NCI-H1048 (cell line): ENCODE results near the gene ATP2C2.
"Not testable (repeated sequence)": the region's sequence is repeated elsewhere in the genome, so short reads cannot be mapped to it uniquely, and the experiment has no call there.

Experiments used
- DNase-seq: peaks from one replicate; lab custom pipeline; 2025; lab: John Stamatoyannopoulos, UW

ATP2C2 gene

GRCh38 chr16:84396082-84396481, 27.7 kb downstream of the ATP2C2 start:
- not testable (repeated sequence) for DNase-seq

- no peak for DNase-seq
Measured at GRCh38 chr16:84396537-84397008, 28.2 kb downstream of the ATP2C2 start.

- DNase-seq: no peak
Measured at GRCh38 chr16:84397090-84397489, 28.8 kb downstream of the ATP2C2 start.

GRCh38 chr16:84398701-84399100, 30.4 kb downstream of the ATP2C2 start:
- DNase-seq: no peak

GRCh38 chr16:84399912-84400311, 31.6 kb downstream of the ATP2C2 start:
- DNase-seq: not testable (repeated sequence)

GRCh38 chr16:84403435-84403834, 35.1 kb downstream of the ATP2C2 start:
- not testable (repeated sequence) for DNase-seq

GRCh38 chr16:84404324-84404723, 36.0 kb downstream of the ATP2C2 start:
- no peak for DNase-seq

GRCh38 chr16:84404936-84405639, 36.8 kb downstream of the ATP2C2 start:
- no peak for DNase-seq

GRCh38 chr16:84406006-84406963, 37.9 kb downstream of the ATP2C2 start:
- no peak for DNase-seq

GRCh38 chr16:84407588-84408313, 39.4 kb downstream of the ATP2C2 start:
- no peak for DNase-seq

GRCh38 chr16:84408314-84408690, 40.0 kb downstream of the ATP2C2 start:
- DNase-seq: no peak

- DNase-seq: no peak
Measured at GRCh38 chr16:84408856-84409255, 40.5 kb downstream of the ATP2C2 start.

- DNase-seq: no peak
Measured at GRCh38 chr16:84410361-84411138, 42.2 kb downstream of the ATP2C2 start.

- no peak for DNase-seq
Measured at GRCh38 chr16:84411768-84412167, 43.4 kb downstream of the ATP2C2 start.

- DNase-seq: no peak
Measured at GRCh38 chr16:84412262-84412661, 43.9 kb downstream of the ATP2C2 start.

GRCh38 chr16:84413244-84414004, 45.1 kb downstream of the ATP2C2 start:
- DNase-seq: no peak

GRCh38 chr16:84414789-84415326, 46.5 kb downstream of the ATP2C2 start:
- DNase-seq: no peak

- no peak for DNase-seq
Measured at GRCh38 chr16:84416407-84417321, 48.3 kb downstream of the ATP2C2 start.
